Fibroblast of pulmonary artery (primary cell): ENCODE data around the gene HPRT1.
A peak's percentile ranks its signal among the peaks of the same experiment; 100 is the strongest.

Source experiments
- DNase-seq: peaks from one replicate; pipeline ENCODE4 v3.0.0-alpha.2; 2010; ENCODE audit warnings: low read depth
- H3K4me3 ChIP-seq: replicated peaks from 2 replicates; pipeline ENCODE4 v1.5.1; 2011; ENCODE audit warnings: low read depth, mild to moderate bottlenecking, control low read depth, low read length, moderate library complexity
- TF ChIP-seq, protein P1 (sequence below): IDR thresholded peaks from 2 replicates; pipeline ENCODE4 v1.5.1; 2011; ENCODE audit warnings: mild to moderate bottlenecking, control low read depth, low read length, inconsistent platforms; ENCODE audit errors: missing control alignments

Gene HPRT1

DNA sequence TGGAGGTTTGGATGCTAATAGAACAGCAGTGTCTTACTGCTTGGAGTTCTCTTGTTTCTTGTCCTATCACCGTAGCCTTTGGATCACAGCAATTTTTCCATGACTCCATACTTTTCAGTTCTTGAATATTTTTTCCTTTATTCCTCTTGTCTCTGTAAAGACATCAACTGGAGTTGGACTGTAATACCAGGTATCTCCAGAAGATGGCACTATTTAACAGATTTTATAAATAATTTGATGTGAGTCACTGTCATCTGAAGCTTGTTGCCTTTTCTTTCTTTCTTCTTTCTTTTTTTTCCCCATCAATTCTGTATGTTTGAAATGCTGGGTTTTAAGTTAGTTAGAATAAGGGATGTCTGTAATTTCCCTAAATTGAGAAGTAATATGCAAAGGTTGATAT is 24.1 kb downstream of the HPRT1 start:
- peak; percentile 79 for DNase-seq
- H3K4me3 ChIP-seq = no peak overlapping the region
- TF ChIP-seq, protein P1, sequence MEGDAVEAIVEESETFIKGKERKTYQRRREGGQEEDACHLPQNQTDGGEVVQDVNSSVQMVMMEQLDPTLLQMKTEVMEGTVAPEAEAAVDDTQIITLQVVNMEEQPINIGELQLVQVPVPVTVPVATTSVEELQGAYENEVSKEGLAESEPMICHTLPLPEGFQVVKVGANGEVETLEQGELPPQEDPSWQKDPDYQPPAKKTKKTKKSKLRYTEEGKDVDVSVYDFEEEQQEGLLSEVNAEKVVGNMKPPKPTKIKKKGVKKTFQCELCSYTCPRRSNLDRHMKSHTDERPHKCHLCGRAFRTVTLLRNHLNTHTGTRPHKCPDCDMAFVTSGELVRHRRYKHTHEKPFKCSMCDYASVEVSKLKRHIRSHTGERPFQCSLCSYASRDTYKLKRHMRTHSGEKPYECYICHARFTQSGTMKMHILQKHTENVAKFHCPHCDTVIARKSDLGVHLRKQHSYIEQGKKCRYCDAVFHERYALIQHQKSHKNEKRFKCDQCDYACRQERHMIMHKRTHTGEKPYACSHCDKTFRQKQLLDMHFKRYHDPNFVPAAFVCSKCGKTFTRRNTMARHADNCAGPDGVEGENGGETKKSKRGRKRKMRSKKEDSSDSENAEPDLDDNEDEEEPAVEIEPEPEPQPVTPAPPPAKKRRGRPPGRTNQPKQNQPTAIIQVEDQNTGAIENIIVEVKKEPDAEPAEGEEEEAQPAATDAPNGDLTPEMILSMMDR = peak; percentile 43

DNA sequence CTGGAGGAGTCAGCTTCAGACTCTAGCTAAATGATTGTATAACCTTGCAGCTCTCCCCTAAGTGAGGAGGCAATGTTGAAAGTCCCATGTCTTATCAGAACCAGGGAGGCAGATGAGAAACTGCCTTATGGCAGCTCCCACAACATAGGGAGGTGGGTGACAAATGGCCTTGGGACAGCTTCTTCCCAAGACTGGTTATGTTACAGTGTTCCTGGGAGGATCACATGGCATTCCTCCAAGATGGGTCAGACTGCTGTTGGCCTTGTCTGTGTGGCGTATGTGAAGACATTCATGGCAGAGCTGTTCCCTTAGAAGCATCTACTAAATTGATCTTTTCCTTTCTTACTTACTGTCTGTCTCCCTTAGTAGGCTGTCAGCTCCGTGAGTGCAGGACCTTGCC is 42.0 kb downstream of the HPRT1 start:
- no peak overlapping the region for H3K4me3 ChIP-seq
- TF ChIP-seq, protein P1 = no peak
- no peak for DNase-seq

DNA sequence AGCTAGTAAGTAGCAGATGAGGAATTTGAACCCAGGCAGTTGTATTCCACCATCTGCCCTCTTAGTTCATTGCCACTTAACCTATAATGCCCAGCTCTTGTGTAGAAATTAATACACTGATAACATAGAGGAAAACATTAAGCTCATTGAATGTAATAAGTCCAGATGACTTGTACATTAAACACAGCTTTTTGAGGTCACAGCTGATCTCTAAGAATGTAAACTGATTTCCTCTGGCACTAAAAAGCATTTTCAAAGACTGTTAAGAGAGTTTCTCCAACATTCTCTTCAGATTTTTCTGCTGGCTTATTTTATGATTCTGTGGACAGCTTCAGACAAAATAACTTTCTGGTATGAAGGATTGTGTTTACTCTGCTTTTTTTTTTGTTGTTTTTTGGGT is 42.7 kb downstream of the HPRT1 start:
- TF ChIP-seq, protein P1 = no peak
- H3K4me3 ChIP-seq = no peak overlapping the region
- DNase-seq = no peak

DNA sequence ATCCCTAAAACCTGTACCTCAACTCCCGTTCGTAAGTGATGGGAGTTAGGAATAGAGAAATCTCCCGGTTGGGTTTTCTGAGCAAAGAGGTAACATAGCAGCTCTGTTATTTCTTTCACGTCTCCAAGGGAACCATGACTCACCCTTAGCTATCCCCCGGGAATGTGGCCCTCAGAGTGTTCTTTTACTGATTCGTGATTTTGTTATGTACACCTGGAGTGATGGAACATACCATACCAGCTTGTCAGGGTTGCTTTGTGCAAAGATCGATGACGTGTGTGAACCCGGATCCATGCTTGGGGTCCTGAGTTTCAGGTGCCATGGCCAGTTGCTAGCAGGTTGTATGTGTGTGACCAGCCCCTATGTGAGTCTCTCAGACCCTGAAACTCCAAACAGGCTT is 52.6 kb downstream of the HPRT1 start:
- peak; percentile 75 for DNase-seq
- H3K4me3 ChIP-seq = no peak overlapping the region
- TF ChIP-seq, protein P1 = no peak

DNA sequence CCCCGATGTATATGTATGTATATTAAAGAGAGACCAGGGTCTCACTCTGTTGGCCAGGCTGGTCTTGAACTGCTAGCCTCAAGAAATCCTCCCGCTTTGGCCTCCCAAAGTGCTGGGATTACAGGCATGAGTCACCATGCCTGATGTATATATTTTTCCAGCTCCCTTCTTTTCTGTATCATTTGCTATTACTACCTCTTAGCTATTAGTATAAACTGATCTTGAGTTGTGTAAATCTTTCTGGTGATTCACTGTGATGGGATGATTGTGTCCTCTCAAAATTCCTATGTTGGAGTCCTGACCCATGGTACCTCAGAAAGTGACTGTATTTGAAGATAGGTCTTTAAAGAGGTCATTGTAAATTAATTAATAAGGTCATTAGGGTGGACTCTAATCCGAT is 53.1 kb downstream of the HPRT1 start:
- TF ChIP-seq, protein P1 = no peak
- no peak overlapping the region for H3K4me3 ChIP-seq
- no peak for DNase-seq

DNA sequence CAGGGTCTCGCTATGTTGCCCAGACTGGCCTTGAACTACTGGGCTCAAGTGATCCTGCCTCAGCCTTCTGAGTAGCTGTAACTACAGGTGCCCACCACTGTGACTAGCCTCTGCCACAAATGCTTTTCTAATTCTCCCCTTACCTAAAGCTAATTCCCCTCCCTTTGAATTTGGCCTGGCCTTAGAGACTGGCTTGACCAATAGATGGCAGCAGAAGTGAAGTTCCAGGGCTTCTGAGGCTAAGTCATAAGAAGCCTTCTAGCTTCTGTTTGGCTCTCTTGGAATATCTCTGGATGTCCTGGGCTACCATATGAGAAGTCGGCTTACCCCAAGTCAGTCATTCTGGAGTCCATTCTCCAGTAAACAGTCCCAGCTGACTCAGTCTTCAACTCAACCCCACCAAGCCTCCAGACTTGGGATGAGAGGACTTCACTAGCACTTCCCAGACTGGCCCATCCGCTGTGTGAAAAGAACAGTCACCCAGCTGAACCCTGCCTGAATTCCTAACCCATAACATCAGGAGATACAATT is 61.0 kb downstream of the HPRT1 start:
- H3K4me3 ChIP-seq = no peak overlapping the region
- TF ChIP-seq, protein P1 = peak; percentile 69
- peak; percentile 80 for DNase-seq

DNA sequence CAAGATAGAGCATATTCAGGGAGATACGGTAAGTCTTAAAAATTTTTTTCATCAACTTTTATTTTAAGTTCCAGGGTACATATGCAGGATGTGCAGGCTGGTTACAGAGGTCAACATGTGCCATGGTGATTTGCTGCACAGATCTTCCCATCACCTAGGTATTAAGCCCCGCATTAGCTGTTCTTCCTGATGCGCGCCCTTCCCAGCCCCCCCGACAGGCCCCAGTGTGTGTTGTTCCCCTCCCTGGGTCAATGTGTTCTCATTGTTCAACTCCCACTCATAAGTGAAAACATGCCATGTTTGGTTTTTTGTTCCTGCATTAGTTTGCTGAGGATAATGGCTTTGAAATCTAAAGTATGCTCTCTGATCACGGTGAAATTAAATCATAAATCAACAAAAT is 64.2 kb downstream of the HPRT1 start:
- no peak overlapping the region for H3K4me3 ChIP-seq
- TF ChIP-seq, protein P1 = no peak
- DNase-seq = no peak
